Glutamatergic neuron (in vitro differentiated cells): ENCODE data around the gene PLEKHA7. TPM values are rescaled to one million over a fixed set of nuclear protein-coding genes. Genes with fewer than 3 reads are reported as not detected.
"Not testable (repeated sequence)": the region's sequence is repeated elsewhere in the genome, so short reads cannot be mapped to it uniquely, and the experiment has no call there.

ENCODE experiments used
- DNase-seq: peaks from one replicate; pipeline ENCODE4 v3.0.0; 2022
- H3K27ac Mint-ChIP-seq: one replicate; pipeline ENCODE4 v1.8.0; 2020; ENCODE audit warnings: mild to moderate bottlenecking, mixed read lengths, inconsistent platforms; ENCODE audit not compliant: unreplicated experiment
- H3K27me3 Mint-ChIP-seq: one replicate; pipeline ENCODE4 v1.8.0; 2020; ENCODE audit warnings: mild to moderate bottlenecking, moderate library complexity, mixed read lengths, inconsistent platforms; ENCODE audit not compliant: unreplicated experiment
- H3K36me3 Mint-ChIP-seq: one replicate; pipeline ENCODE4 v1.8.0; 2020; ENCODE audit warnings: mild to moderate bottlenecking, mixed read lengths, inconsistent platforms; ENCODE audit not compliant: unreplicated experiment
- H3K4me1 Mint-ChIP-seq: one replicate; pipeline ENCODE4 v1.8.0; 2020; ENCODE audit warnings: mild to moderate bottlenecking, low read depth, mixed read lengths, inconsistent platforms; ENCODE audit not compliant: unreplicated experiment
- H3K4me3 Mint-ChIP-seq: one replicate; pipeline ENCODE4 v1.8.0; 2020; ENCODE audit warnings: mild to moderate bottlenecking, mixed read lengths, inconsistent platforms; ENCODE audit not compliant: unreplicated experiment
- H3K9me3 Mint-ChIP-seq: one replicate; pipeline ENCODE4 v1.8.0; 2020; ENCODE audit warnings: mild to moderate bottlenecking, moderate library complexity, mixed read lengths, inconsistent platforms; ENCODE audit not compliant: unreplicated experiment
- CTCF ChIP-seq: fragments of 200-600 bp; sonication (generic); IDR thresholded peaks from one replicate; pipeline ENCODE4 v1.5.0; 2021; ENCODE audit not compliant: partially characterized antibody, unreplicated experiment
- total RNA-seq: library from RNA; stranded (reverse); fragmentation: NEBNext Ultra II Directional; extraction: Animal tissue kit (Norgen Biotek cat#: 25700); gene quantifications from one replicate; pipeline ENCODE4 v1.2.1, GENCODE V29; 2021; ENCODE audit not compliant: unreplicated experiment

Gene PLEKHA7
- total RNA-seq, 1 donor from 2014 or later: 5.7 TPM

- Mint-ChIP-seq H3K4me3 (no peak overlapping the region), H3K27me3 (peaks cover 4% of the 10 kb centered on the region), H3K36me3 (peaks cover 5% of the 10 kb centered on the region), H3K27ac (peak overlapping the region; percentile 78), H3K9me3 (peaks cover 5% of the 10 kb centered on the region), H3K4me1 (peaks cover 20% of the 10 kb centered on the region)
- no peak for TF ChIP-seq CTCF
- no peak for DNase-seq
These were observed 101.5 kb downstream of the PLEKHA7 start for GRCh38 chr11:16912692-16913111.

- Mint-ChIP-seq H3K4me3 (no peak overlapping the region), H3K27ac (no peak overlapping the region), H3K9me3 (peaks cover 5% of the 10 kb centered on the region), H3K36me3 (no peaks in the 10 kb centered on the region), H3K27me3 (peaks cover 4% of the 10 kb centered on the region), H3K4me1 (peaks cover 20% of the 10 kb centered on the region)
- TF ChIP-seq CTCF: no peak
- DNase-seq: no peak
These were observed 102.6 kb downstream of the PLEKHA7 start for GRCh38 chr11:16911658-16912057.

- Mint-ChIP-seq H3K9me3 (peaks cover 5% of the 10 kb centered on the region), H3K4me3 (no peak overlapping the region), H3K27me3 (peaks cover 4% of the 10 kb centered on the region), H3K27ac (no peak overlapping the region), H3K4me1 (peaks cover 20% of the 10 kb centered on the region), H3K36me3 (peaks cover under 1% of the 10 kb centered on the region)
- no peak for DNase-seq
- no peak for TF ChIP-seq CTCF
These were observed 103.0 kb downstream of the PLEKHA7 start for GRCh38 chr11:16911186-16911585.

- H3K4me3 Mint-ChIP-seq: no peak overlapping the region
- peaks cover 15% of the 10 kb centered on the region for H3K4me1 Mint-ChIP-seq
- peaks cover 8% of the 10 kb centered on the region for H3K27me3 Mint-ChIP-seq
- H3K27ac Mint-ChIP-seq: no peak overlapping the region
- H3K36me3 Mint-ChIP-seq: peaks cover 5% of the 10 kb centered on the region
- DNase-seq: no peak
- TF ChIP-seq CTCF: no peak
- H3K9me3 Mint-ChIP-seq: peaks cover 8% of the 10 kb centered on the region
These were observed 104.7 kb downstream of the PLEKHA7 start for GRCh38 chr11:16909359-16910035.

- peaks cover 4% of the 10 kb centered on the region for H3K9me3 Mint-ChIP-seq
- TF ChIP-seq CTCF: no peak
- no peak overlapping the region for H3K27ac Mint-ChIP-seq
- H3K36me3 Mint-ChIP-seq: peaks cover 5% of the 10 kb centered on the region
- DNase-seq: no peak
- peaks cover 2% of the 10 kb centered on the region for H3K4me1 Mint-ChIP-seq
- no peak overlapping the region for H3K4me3 Mint-ChIP-seq
- peaks cover 4% of the 10 kb centered on the region for H3K27me3 Mint-ChIP-seq
These were observed 108.8 kb downstream of the PLEKHA7 start for GRCh38 chr11:16905375-16905774.

GRCh38 chr11:16904761-16905160 is 109.5 kb downstream of the PLEKHA7 start:
- not testable (repeated sequence) for DNase-seq, H3K4me1 Mint-ChIP-seq, H3K27ac Mint-ChIP-seq, H3K4me3 Mint-ChIP-seq, H3K27me3 Mint-ChIP-seq, H3K9me3 Mint-ChIP-seq, H3K36me3 Mint-ChIP-seq
